HG02943 (cell line): Measurements from ENCODE around the gene SERPINA10.

ENCODE experiments used
- ATAC-seq: cut with Tn5 transposase; IDR thresholded peaks from one replicate; pipeline ENCODE4 v1.9.1; 2021; ENCODE audit warnings: mild to moderate bottlenecking, low read depth, moderate library complexity; ENCODE audit not compliant: unreplicated experiment

SERPINA10 gene

GRCh38 chr14:94292872-94293577 is at the start of gene SERPINA10:
Gene SERPINA10 (minus strand): TSS chr14:94293268. CDS start chr14:94290593, 2,675 bp downstream.
- ATAC-seq = no peak

GRCh38 chr14:94342334-94342934 is 49.4 kb upstream of the SERPINA10 start:
- ATAC-seq = no peak

GRCh38 chr14:94341656-94342333 is 48.7 kb upstream of the SERPINA10 start:
- no peak for ATAC-seq

- ATAC-seq = no peak
Measured at GRCh38 chr14:94340533-94340932, 47.5 kb upstream of the SERPINA10 start.

GRCh38 chr14:94338023-94338422 is 45.0 kb upstream of the SERPINA10 start:
- ATAC-seq = no peak

- ATAC-seq = no peak
Measured at GRCh38 chr14:94337274-94337673, 44.2 kb upstream of the SERPINA10 start.

GRCh38 chr14:94334872-94335271 is 41.8 kb upstream of the SERPINA10 start:
- ATAC-seq = no peak

GRCh38 chr14:94332587-94332986 is 39.5 kb upstream of the SERPINA10 start:
- no peak for ATAC-seq

GRCh38 chr14:94332063-94332583 is 39.1 kb upstream of the SERPINA10 start:
- ATAC-seq = no peak

GRCh38 chr14:94331462-94331861 is 38.4 kb upstream of the SERPINA10 start:
- ATAC-seq = no peak

- ATAC-seq = no peak
Measured at GRCh38 chr14:94330857-94331256, 37.8 kb upstream of the SERPINA10 start.

GRCh38 chr14:94330432-94330831 is 37.4 kb upstream of the SERPINA10 start:
- no peak for ATAC-seq

- ATAC-seq = no peak
Measured at GRCh38 chr14:94329857-94330256, 36.8 kb upstream of the SERPINA10 start.

GRCh38 chr14:94328196-94328595 is 35.1 kb upstream of the SERPINA10 start:
- ATAC-seq = no peak

GRCh38 chr14:94322648-94323570 is 29.8 kb upstream of the SERPINA10 start, which contains the start of gene SERPINA6:
Gene SERPINA6 (minus strand): TSS chr14:94323336. CDS start chr14:94314648, 8,688 bp downstream.
- ATAC-seq = no peak

- no peak for ATAC-seq
Measured at GRCh38 chr14:94321421-94322271, 28.6 kb upstream of the SERPINA10 start.

GRCh38 chr14:94320243-94320642 is 27.2 kb upstream of the SERPINA10 start:
- ATAC-seq = no peak

GRCh38 chr14:94317259-94317658 is 24.2 kb upstream of the SERPINA10 start:
- no peak for ATAC-seq

- no peak for ATAC-seq
Measured at GRCh38 chr14:94316692-94317091, 23.6 kb upstream of the SERPINA10 start.
